SK-N-SH treated with all-trans-retinoic acid at 6 μM for 48 hours (cell line): ENCODE measurements around the gene KRT86.

Experiments used
- ATAC-seq: fragments of 200-7000 bp; cut with Tn5 transposase; 3 replicates; pipeline ENCODE4 v1.9.1; 2020; ENCODE audit warnings: mild to moderate bottlenecking, moderate library complexity
- ARNTL ChIP-seq: fragments of 450-650 bp; formaldehyde crosslinking; IDR thresholded peaks from 2 replicates; pipeline ENCODE4 v1.5.0; 2020; ENCODE audit warnings: low read depth, mild to moderate bottlenecking, moderate library complexity, borderline replicate concordance
- BACH2 ChIP-seq: fragments of 250-450 bp; sonication (Bioruptor Pico); IDR thresholded peaks from 2 replicates; pipeline ENCODE4 v1.9.0; 2021; ENCODE audit warnings: mild to moderate bottlenecking, borderline replicate concordance
- CSDC2 ChIP-seq: fragments of 250-450 bp; sonication (Bioruptor Pico); IDR thresholded peaks from 2 replicates; pipeline ENCODE4 v1.5.0; 2020; ENCODE audit warnings: mild to moderate bottlenecking, moderate library complexity
- GLIS3 ChIP-seq: fragments of 250-450 bp; sonication (Bioruptor Pico); IDR thresholded peaks from 2 replicates; pipeline ENCODE4 v1.5.0; 2020; ENCODE audit warnings: mild to moderate bottlenecking, moderate library complexity
- ISL1 ChIP-seq: fragments of 250-450 bp; sonication (Bioruptor Pico); IDR thresholded peaks from 2 replicates; pipeline ENCODE4 v2.1.2; 2022; ENCODE audit warnings: mild to moderate bottlenecking, moderate library complexity
- OSR1 ChIP-seq: fragments of 250-450 bp; sonication (Bioruptor Pico); IDR thresholded peaks from 2 replicates; pipeline ENCODE4 v1.8.0; 2022; ENCODE audit warnings: moderate library complexity, mild to moderate bottlenecking, inconsistent platforms
- PATZ1 ChIP-seq: fragments of 250-450 bp; sonication (Bioruptor Pico); IDR thresholded peaks from 2 replicates; pipeline ENCODE4 v1.8.0; 2020; ENCODE audit warnings: mild to moderate bottlenecking, moderate library complexity, borderline replicate concordance
- POU6F1 ChIP-seq: fragments of 250-450 bp; sonication (Bioruptor Pico); IDR thresholded peaks from 2 replicates; pipeline ENCODE4 v1.8.0; 2021; ENCODE audit warnings: low read depth, mild to moderate bottlenecking, moderate library complexity, borderline replicate concordance
- PPARA ChIP-seq: fragments of 250-450 bp; sonication (Bioruptor Pico); IDR thresholded peaks from 2 replicates; pipeline ENCODE4 v1.5.0; 2020; ENCODE audit warnings: mild to moderate bottlenecking, borderline replicate concordance
- RARB ChIP-seq: fragments of 250-450 bp; sonication (Bioruptor Pico); IDR thresholded peaks from 2 replicates; pipeline ENCODE4 v1.8.0; 2021; ENCODE audit warnings: mild to moderate bottlenecking, moderate library complexity
- SNAI2 ChIP-seq: fragments of 250-450 bp; sonication (Bioruptor Pico); IDR thresholded peaks from 2 replicates; pipeline ENCODE4 v1.5.0; 2020; ENCODE audit warnings: mild to moderate bottlenecking, moderate library complexity
- TCF4 ChIP-seq: fragments of 250-450 bp; sonication (Bioruptor Pico); IDR thresholded peaks from 2 replicates; pipeline ENCODE4 v1.8.0; 2021; ENCODE audit warnings: mild to moderate bottlenecking, moderate library complexity, borderline replicate concordance
- TOX ChIP-seq: fragments of 250-450 bp; sonication (Bioruptor Pico); IDR thresholded peaks from 2 replicates; pipeline ENCODE4 v1.8.0; 2021; ENCODE audit warnings: mild to moderate bottlenecking, moderate library complexity, borderline replicate concordance
- ZC3H10 ChIP-seq: fragments of 250-450 bp; sonication (Bioruptor Pico); IDR thresholded peaks from 2 replicates; pipeline ENCODE4 v1.5.1; 2021; ENCODE audit warnings: mild to moderate bottlenecking, moderate library complexity
- ZFP30 ChIP-seq: fragments of 450-650 bp; formaldehyde crosslinking; IDR thresholded peaks from 2 replicates; pipeline ENCODE4 v1.5.0; 2022; ENCODE audit warnings: mild to moderate bottlenecking, moderate library complexity
- ZNF565 ChIP-seq: fragments of 450-650 bp; formaldehyde crosslinking; conservative IDR thresholded peaks from 2 replicates; pipeline ENCODE4 v1.5.0; 2020; ENCODE audit warnings: low read depth, mild to moderate bottlenecking, moderate library complexity
- ZNF70 ChIP-seq: fragments of 450-650 bp; formaldehyde crosslinking; IDR thresholded peaks from 2 replicates; pipeline ENCODE4 v1.5.0; 2020; ENCODE audit warnings: mild to moderate bottlenecking, moderate library complexity
- ZNF8 ChIP-seq: fragments of 450-650 bp; formaldehyde crosslinking; IDR thresholded peaks from 2 replicates; pipeline ENCODE4 v1.5.0; 2020; ENCODE audit warnings: mild to moderate bottlenecking, moderate library complexity
- TF ChIP-seq, protein P1 (sequence below): fragments of 250-450 bp; sonication (Bioruptor Pico); IDR thresholded peaks from 2 replicates; pipeline ENCODE4 v1.5.1; 2020; ENCODE audit warnings: low read depth, mild to moderate bottlenecking, moderate library complexity
- TF ChIP-seq, protein P2 (sequence below): fragments of 250-450 bp; sonication (Bioruptor Pico); IDR thresholded peaks from 2 replicates; pipeline ENCODE4 v1.5.1; 2021; ENCODE audit warnings: mild to moderate bottlenecking, moderate library complexity
- TF ChIP-seq, protein P3 (sequence below): fragments of 250-450 bp; sonication (Bioruptor Pico); IDR thresholded peaks from 2 replicates; pipeline ENCODE4 v1.5.0; 2020; ENCODE audit warnings: mild to moderate bottlenecking, moderate library complexity

Gene KRT86

DNA sequence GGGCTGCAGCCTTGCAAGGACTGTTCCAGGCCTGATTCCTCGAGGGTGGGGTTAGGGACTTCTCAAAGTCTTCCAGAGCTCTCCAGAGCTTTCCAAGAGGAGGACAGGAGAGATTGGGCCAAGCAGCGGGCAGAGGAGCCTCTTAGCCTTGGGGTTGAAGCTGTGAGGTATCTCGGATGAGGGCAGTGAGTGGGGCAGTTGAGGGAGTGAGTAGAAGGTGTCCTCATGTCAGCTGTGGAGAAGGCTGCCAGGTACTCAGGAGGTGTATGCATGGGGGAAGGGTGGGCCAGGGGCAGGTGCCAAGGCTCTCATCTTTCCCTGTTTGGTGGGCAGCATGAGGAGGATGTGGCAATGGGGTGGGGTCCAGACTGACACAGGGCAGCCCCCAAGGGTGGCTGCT, 39.0 kb downstream of the KRT86 start:
- TF ChIP-seq ZNF70 (CRISPR knock-in tag) = no peak
- TF ChIP-seq ZC3H10 (CRISPR knock-in tag) = no peak
- TF ChIP-seq TOX (CRISPR knock-in tag) = no peak
- no peak for TF ChIP-seq PPARA
- no peak for TF ChIP-seq TCF4 (CRISPR knock-in tag)
- TF ChIP-seq GLIS3 = no peak
- no peak for TF ChIP-seq RARB (CRISPR knock-in tag)
- TF ChIP-seq, protein P1, sequence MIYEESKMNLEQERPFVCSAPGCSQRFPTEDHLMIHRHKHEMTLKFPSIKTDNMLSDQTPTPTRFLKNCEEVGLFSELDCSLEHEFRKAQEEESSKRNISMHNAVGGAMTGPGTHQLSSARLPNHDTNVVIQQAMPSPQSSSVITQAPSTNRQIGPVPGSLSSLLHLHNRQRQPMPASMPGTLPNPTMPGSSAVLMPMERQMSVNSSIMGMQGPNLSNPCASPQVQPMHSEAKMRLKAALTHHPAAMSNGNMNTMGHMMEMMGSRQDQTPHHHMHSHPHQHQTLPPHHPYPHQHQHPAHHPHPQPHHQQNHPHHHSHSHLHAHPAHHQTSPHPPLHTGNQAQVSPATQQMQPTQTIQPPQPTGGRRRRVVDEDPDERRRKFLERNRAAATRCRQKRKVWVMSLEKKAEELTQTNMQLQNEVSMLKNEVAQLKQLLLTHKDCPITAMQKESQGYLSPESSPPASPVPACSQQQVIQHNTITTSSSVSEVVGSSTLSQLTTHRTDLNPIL (CRISPR knock-in tag) = no peak
- TF ChIP-seq, protein P2, sequence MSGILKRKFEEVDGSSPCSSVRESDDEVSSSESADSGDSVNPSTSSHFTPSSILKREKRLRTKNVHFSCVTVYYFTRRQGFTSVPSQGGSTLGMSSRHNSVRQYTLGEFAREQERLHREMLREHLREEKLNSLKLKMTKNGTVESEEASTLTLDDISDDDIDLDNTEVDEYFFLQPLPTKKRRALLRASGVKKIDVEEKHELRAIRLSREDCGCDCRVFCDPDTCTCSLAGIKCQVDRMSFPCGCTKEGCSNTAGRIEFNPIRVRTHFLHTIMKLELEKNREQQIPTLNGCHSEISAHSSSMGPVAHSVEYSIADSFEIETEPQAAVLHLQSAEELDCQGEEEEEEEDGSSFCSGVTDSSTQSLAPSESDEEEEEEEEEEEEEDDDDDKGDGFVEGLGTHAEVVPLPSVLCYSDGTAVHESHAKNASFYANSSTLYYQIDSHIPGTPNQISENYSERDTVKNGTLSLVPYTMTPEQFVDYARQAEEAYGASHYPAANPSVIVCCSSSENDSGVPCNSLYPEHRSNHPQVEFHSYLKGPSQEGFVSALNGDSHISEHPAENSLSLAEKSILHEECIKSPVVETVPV (CRISPR knock-in tag) = no peak
- TF ChIP-seq CSDC2 (CRISPR knock-in tag) = no peak
- TF ChIP-seq, protein P3, sequence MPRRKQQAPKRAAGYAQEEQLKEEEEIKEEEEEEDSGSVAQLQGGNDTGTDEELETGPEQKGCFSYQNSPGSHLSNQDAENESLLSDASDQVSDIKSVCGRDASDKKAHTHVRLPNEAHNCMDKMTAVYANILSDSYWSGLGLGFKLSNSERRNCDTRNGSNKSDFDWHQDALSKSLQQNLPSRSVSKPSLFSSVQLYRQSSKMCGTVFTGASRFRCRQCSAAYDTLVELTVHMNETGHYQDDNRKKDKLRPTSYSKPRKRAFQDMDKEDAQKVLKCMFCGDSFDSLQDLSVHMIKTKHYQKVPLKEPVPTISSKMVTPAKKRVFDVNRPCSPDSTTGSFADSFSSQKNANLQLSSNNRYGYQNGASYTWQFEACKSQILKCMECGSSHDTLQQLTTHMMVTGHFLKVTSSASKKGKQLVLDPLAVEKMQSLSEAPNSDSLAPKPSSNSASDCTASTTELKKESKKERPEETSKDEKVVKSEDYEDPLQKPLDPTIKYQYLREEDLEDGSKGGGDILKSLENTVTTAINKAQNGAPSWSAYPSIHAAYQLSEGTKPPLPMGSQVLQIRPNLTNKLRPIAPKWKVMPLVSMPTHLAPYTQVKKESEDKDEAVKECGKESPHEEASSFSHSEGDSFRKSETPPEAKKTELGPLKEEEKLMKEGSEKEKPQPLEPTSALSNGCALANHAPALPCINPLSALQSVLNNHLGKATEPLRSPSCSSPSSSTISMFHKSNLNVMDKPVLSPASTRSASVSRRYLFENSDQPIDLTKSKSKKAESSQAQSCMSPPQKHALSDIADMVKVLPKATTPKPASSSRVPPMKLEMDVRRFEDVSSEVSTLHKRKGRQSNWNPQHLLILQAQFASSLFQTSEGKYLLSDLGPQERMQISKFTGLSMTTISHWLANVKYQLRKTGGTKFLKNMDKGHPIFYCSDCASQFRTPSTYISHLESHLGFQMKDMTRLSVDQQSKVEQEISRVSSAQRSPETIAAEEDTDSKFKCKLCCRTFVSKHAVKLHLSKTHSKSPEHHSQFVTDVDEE (CRISPR knock-in tag) = no peak
- TF ChIP-seq POU6F1 = no peak
- no peak for TF ChIP-seq ISL1 (CRISPR knock-in tag)
- no peak for TF ChIP-seq ZNF8 (CRISPR knock-in tag)
- no peak for TF ChIP-seq OSR1
- no peak for TF ChIP-seq ZNF565 (CRISPR knock-in tag)
- TF ChIP-seq SNAI2 = no peak
- TF ChIP-seq BACH2 = no peak
- TF ChIP-seq PATZ1 = no peak
- TF ChIP-seq ARNTL (CRISPR knock-in tag) = no peak
- no peak for ATAC-seq

GRCh38 chr12:52313926-52314325, 39.5 kb downstream of the KRT86 start:
- no peak for TF ChIP-seq ZFP30 (CRISPR knock-in tag)
- no peak for TF ChIP-seq ZNF565 (CRISPR knock-in tag)
- no peak for TF ChIP-seq ISL1 (CRISPR knock-in tag)
- no peak for ATAC-seq

DNA sequence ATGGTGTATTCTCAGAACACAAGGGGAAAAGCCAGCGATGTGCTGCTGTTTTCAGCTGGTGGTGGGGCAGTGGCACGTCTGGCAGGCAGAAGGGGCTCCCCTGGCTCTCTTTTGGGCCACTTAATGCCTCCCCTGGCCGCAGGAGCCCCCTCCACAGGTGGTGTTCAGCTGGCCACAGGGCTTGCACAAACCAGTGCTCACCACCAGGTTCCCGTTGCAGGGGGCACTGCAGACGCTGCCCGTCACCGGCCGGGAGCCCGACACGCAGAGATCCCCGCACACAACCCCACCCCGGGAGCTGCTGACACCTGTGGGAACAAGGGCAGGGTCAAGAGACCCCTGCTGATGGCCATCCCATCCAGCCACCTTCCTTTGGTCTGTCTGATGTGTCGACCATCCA, 40.1 kb downstream of the KRT86 start:
- ATAC-seq = no peak
- no peak for TF ChIP-seq SNAI2
- TF ChIP-seq ZNF565 (CRISPR knock-in tag) = no peak
- TF ChIP-seq, protein P3 (CRISPR knock-in tag) = no peak
- no peak for TF ChIP-seq ISL1 (CRISPR knock-in tag)
- TF ChIP-seq TCF4 (CRISPR knock-in tag) = no peak
- TF ChIP-seq, protein P2 (CRISPR knock-in tag) = no peak
- no peak for TF ChIP-seq RARB (CRISPR knock-in tag)
- TF ChIP-seq TOX (CRISPR knock-in tag) = no peak
- no peak for TF ChIP-seq OSR1
- TF ChIP-seq ZNF8 (CRISPR knock-in tag) = no peak
- TF ChIP-seq POU6F1 = no peak
- TF ChIP-seq ZNF70 (CRISPR knock-in tag) = no peak
- TF ChIP-seq ARNTL (CRISPR knock-in tag) = no peak
- TF ChIP-seq BACH2 = no peak
- no peak for TF ChIP-seq ZC3H10 (CRISPR knock-in tag)
- no peak for TF ChIP-seq PPARA
